ENCODE measurements around the gene LHFPL3.

Gene LHFPL3

DNA sequence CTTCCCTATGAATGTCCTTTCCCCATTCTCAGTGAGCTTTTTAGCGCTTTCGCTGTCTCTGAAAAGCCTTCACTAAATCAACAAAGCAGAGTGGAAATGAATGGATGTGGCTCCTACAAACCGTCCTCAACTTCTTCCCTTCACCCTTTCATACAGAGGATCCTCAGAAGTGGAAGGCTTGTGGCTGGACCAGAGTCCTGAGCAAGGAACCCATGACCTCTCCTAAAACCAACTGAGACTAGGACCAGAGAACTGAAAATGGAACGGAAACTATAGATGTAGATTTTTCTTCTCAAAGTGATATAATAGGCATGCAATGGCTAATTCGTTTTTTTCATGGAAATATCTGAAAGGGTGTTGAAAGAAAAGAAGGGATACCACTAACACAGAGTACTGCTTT, 122.5 kb downstream of the LHFPL3 start:
- no peak overlapping the region for H3K27ac Mint-ChIP-seq
- TF ChIP-seq, protein P1, sequence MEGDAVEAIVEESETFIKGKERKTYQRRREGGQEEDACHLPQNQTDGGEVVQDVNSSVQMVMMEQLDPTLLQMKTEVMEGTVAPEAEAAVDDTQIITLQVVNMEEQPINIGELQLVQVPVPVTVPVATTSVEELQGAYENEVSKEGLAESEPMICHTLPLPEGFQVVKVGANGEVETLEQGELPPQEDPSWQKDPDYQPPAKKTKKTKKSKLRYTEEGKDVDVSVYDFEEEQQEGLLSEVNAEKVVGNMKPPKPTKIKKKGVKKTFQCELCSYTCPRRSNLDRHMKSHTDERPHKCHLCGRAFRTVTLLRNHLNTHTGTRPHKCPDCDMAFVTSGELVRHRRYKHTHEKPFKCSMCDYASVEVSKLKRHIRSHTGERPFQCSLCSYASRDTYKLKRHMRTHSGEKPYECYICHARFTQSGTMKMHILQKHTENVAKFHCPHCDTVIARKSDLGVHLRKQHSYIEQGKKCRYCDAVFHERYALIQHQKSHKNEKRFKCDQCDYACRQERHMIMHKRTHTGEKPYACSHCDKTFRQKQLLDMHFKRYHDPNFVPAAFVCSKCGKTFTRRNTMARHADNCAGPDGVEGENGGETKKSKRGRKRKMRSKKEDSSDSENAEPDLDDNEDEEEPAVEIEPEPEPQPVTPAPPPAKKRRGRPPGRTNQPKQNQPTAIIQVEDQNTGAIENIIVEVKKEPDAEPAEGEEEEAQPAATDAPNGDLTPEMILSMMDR (IDR thresholded peaks at IDR 0.05): no peak
- H3K4me3 Mint-ChIP-seq: no peak overlapping the region

GRCh38 chr7:104453190-104453589, 124.8 kb downstream of the LHFPL3 start:
- TF ChIP-seq, protein P1 (IDR thresholded peaks at IDR 0.05): no peak
- no peaks in the 10 kb centered on the region for H3K27me3 Mint-ChIP-seq (ENCODE audit: low read depth, poor library complexity)
- H3K4me1 Mint-ChIP-seq: no peaks in the 10 kb centered on the region
- no peak overlapping the region for H3K4me3 Mint-ChIP-seq
- peaks cover 4% of the 10 kb centered on the region for H3K9me3 Mint-ChIP-seq
- H3K27ac Mint-ChIP-seq: no peak overlapping the region
- H3K36me3 Mint-ChIP-seq (ENCODE audit: low read depth): no peaks in the 10 kb centered on the region
- no peak for DNase-seq

More for the DNA sequence above, 122.5 kb downstream of the LHFPL3 start:
- Mint-ChIP-seq H3K36me3 (ENCODE audit: low read depth) (no peaks in the 10 kb centered on the region), H3K27me3 (ENCODE audit: low read depth, poor library complexity) (no peaks in the 10 kb centered on the region), H3K4me1 (no peaks in the 10 kb centered on the region), H3K9me3 (no peaks in the 10 kb centered on the region)
- no peak for DNase-seq

DNA sequence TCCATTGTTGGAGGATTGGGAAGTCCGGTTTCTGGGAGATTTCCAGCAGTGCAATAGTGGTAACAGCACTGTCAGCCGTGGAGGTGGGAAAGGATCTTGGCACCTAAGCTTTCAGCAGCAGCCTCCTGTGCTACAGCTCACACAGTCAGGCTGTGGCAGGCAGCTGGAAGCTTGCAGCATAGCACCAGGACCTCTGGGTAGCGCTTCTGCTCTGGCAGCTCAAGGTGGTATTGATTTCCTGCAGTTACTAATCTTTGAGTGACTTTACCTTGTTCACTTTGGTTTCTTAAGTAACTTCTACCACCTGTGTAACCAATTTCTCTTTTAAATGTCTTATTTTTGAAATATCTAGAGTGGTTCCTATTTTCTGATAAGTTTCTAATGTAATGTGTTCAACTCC, 130.5 kb downstream of the LHFPL3 start:
- no peak for DNase-seq
- Mint-ChIP-seq H3K4me1 (no peaks in the 10 kb centered on the region), H3K27ac (no peak overlapping the region), H3K36me3 (ENCODE audit: low read depth) (no peaks in the 10 kb centered on the region), H3K9me3 (peaks cover 35% of the 10 kb centered on the region), H3K4me3 (no peak overlapping the region), H3K27me3 (ENCODE audit: low read depth, poor library complexity) (no peaks in the 10 kb centered on the region)
- TF ChIP-seq, protein P1 (IDR thresholded peaks at IDR 0.05): no peak

DNA sequence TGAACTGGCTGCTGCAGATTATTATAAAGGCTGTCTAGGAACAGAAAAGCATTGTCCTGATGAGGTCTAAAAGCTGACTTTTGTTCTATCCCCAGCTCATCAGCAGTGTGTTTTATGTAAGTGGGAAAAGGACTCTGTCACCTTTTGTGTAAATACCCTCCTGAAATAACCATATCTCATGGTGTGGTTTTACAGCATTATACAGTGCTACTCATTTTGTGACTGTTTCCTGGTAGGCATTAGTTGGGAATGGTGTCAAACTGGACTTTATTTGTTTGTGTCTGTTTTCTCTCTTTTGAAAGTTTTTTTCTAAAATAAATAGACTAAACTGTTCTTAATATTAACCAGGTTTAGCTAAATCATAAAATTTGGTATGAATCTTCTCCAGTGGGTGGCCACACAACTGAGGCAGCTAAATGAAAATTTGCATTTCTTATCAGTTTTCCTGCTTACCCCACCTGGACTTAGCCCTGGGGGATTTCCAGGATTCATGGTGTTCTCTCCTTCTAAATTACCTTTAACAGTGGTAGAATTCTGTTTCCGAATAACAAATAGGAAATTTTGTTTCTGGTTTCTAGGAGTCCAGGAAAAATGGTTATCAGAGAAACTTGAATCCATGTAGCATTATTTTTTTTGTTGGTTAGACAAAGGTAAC, 140.9 kb downstream of the LHFPL3 start:
- Mint-ChIP-seq H3K9me3 (peaks cover 10% of the 10 kb centered on the region), H3K36me3 (ENCODE audit: low read depth) (no peaks in the 10 kb centered on the region), H3K27me3 (ENCODE audit: low read depth, poor library complexity) (peaks cover 3% of the 10 kb centered on the region), H3K4me1 (no peaks in the 10 kb centered on the region), H3K4me3 (no peak overlapping the region), H3K27ac (no peak overlapping the region)
- TF ChIP-seq, protein P1 (IDR thresholded peaks at IDR 0.05): no peak
- DNase-seq: no peak

- Mint-ChIP-seq H3K9me3 (peaks cover 2% of the 10 kb centered on the region), H3K27me3 (ENCODE audit: low read depth, poor library complexity) (peaks cover 32% of the 10 kb centered on the region), H3K4me1 (no peaks in the 10 kb centered on the region), H3K27ac (no peak overlapping the region), H3K4me3 (no peak overlapping the region), H3K36me3 (ENCODE audit: low read depth) (no peaks in the 10 kb centered on the region)
- TF ChIP-seq, protein P1 (IDR thresholded peaks at IDR 0.05): no peak
- no peak for DNase-seq
Measured at GRCh38 chr7:104480529-104480928, 152.1 kb downstream of the LHFPL3 start.

- Mint-ChIP-seq H3K4me3 (no peak overlapping the region), H3K27me3 (ENCODE audit: low read depth, poor library complexity) (peaks cover 27% of the 10 kb centered on the region), H3K36me3 (ENCODE audit: low read depth) (no peaks in the 10 kb centered on the region), H3K27ac (no peak overlapping the region), H3K9me3 (no peaks in the 10 kb centered on the region), H3K4me1 (no peaks in the 10 kb centered on the region)
- DNase-seq: no peak
- TF ChIP-seq, protein P1 (IDR thresholded peaks at IDR 0.05): no peak
Measured at GRCh38 chr7:104482362-104483037, 154.1 kb downstream of the LHFPL3 start.
